GM23338 (cell line): ENCODE results near the gene ASB8. TPM values are rescaled to one million over a fixed set of nuclear protein-coding genes. Genes with fewer than 3 reads are reported as not detected.

Source experiments
- ATAC-seq: fragments of 200-7000 bp; cut with Tn5 transposase; 3 replicates; pipeline ENCODE4 v1.9.1; 2020
- DNase-seq: peaks from one replicate; pipeline ENCODE4 v3.0.0-alpha.2; 2015; ENCODE audit warnings: low spot score
- H2AFZ ChIP-seq: fragments of 200-600 bp; sonication (generic); 2 replicates; pipeline ENCODE4 v1.8.0; 2016; ENCODE audit warnings: antibody characterized with exemption, mild to moderate bottlenecking, moderate library complexity
- H3F3A ChIP-seq: fragments of 200-600 bp; sonication (generic); replicated peaks from 2 replicates; pipeline ENCODE4 v1.8.0; 2017; ENCODE audit warnings: antibody characterized with exemption, mixed run types, low read depth
- H3K27ac ChIP-seq: fragments of 200-600 bp; sonication (generic); 2 replicates; pipeline ENCODE4 v1.6.1; 2016; ENCODE audit warnings: low read depth
- H3K27me3 ChIP-seq: fragments of 200-600 bp; sonication (generic); 2 replicates; pipeline ENCODE4 v1.8.0; 2016; ENCODE audit warnings: mild to moderate bottlenecking, mixed run types, moderate library complexity; ENCODE audit not compliant: insufficient read depth
- H3K36me3 ChIP-seq: fragments of 200-600 bp; sonication (generic); 2 replicates; pipeline ENCODE4 v1.8.0; 2016; ENCODE audit warnings: mild to moderate bottlenecking; ENCODE audit not compliant: insufficient read depth
- H3K4me1 ChIP-seq: fragments of 200-600 bp; sonication (generic); 2 replicates; pipeline ENCODE4 v1.8.0; 2016; ENCODE audit warnings: mild to moderate bottlenecking, moderate library complexity; ENCODE audit not compliant: insufficient read depth
- H3K4me2 ChIP-seq: fragments of 200-600 bp; sonication (generic); 2 replicates; pipeline ENCODE4 v1.7.1; 2017; ENCODE audit warnings: mixed run types
- H3K4me3 ChIP-seq: fragments of 200-600 bp; sonication (generic); 2 replicates; pipeline ENCODE4 v1.6.1; 2016; ENCODE audit warnings: mixed run types
- H3K79me2 ChIP-seq: fragments of 200-600 bp; sonication (generic); replicated peaks from 2 replicates; pipeline ENCODE4 v1.8.0; 2017; ENCODE audit warnings: mild to moderate bottlenecking; ENCODE audit not compliant: insufficient read depth
- H3K9me2 ChIP-seq: fragments of 200-600 bp; sonication (generic); 2 replicates; pipeline ENCODE4 v1.8.0; 2017; ENCODE audit not compliant: insufficient read depth
- H4K20me1 ChIP-seq: fragments of 200-600 bp; sonication (generic); replicated peaks from 2 replicates; pipeline ENCODE4 v1.8.0; 2017; ENCODE audit warnings: mild to moderate bottlenecking; ENCODE audit not compliant: insufficient read depth
- H3K27ac Mint-ChIP-seq: 2 replicates; pipeline ENCODE4 v1.8.0; 2020; ENCODE audit warnings: inconsistent platforms, mild to moderate bottlenecking, moderate library complexity, mixed read lengths
- H3K27me3 Mint-ChIP-seq: 3 replicates; pipeline ENCODE4 v1.8.0; 2022; ENCODE audit warnings: low read depth, mild to moderate bottlenecking, moderate library complexity, mixed read lengths, inconsistent platforms; ENCODE audit not compliant: insufficient read depth, poor library complexity
- H3K36me3 Mint-ChIP-seq: 3 replicates; pipeline ENCODE4 v1.8.0; 2021; ENCODE audit warnings: low read depth, mild to moderate bottlenecking, inconsistent platforms, moderate library complexity, mixed read lengths
- H3K4me1 Mint-ChIP-seq: 3 replicates; pipeline ENCODE4 v1.8.0; 2020; ENCODE audit warnings: mild to moderate bottlenecking, inconsistent platforms, mixed read lengths
- H3K4me3 Mint-ChIP-seq: 3 replicates; pipeline ENCODE4 v1.8.0; 2021; ENCODE audit warnings: moderate library complexity, mild to moderate bottlenecking, inconsistent platforms, mixed read lengths
- H3K9me3 Mint-ChIP-seq: 3 replicates; pipeline ENCODE4 v1.8.0; 2020; ENCODE audit warnings: moderate library complexity, mild to moderate bottlenecking, inconsistent platforms, mixed read lengths
- CREB1 ChIP-seq: fragments of 250-450 bp; sonication (Bioruptor Pico); IDR thresholded peaks from 2 replicates; pipeline ENCODE4 v1.5.0; 2020; ENCODE audit warnings: low read depth, mild to moderate bottlenecking, moderate library complexity
- ETS1 ChIP-seq: IDR thresholded peaks from 2 replicates; pipeline ENCODE4 v1.6.1; 2016; ENCODE audit warnings: antibody characterized with exemption
- EZH2 ChIP-seq: fragments of 200-600 bp; sonication (generic); IDR thresholded peaks from one replicate; pipeline ENCODE4 v1.8.0; 2017; ENCODE audit warnings: antibody characterized with exemption, mild to moderate bottlenecking, low read depth; ENCODE audit not compliant: unreplicated experiment
- EZH2phosphoT487 ChIP-seq: fragments of 200-600 bp; sonication (generic); IDR thresholded peaks from one replicate; pipeline ENCODE4 v1.8.1; 2018; ENCODE audit warnings: antibody characterized with exemption; ENCODE audit not compliant: unreplicated experiment
- JUNB ChIP-seq: IDR thresholded peaks from one replicate; pipeline ENCODE4 v1.6.1; 2016; ENCODE audit warnings: antibody characterized with exemption; ENCODE audit not compliant: unreplicated experiment
- NANOG ChIP-seq: IDR thresholded peaks from 2 replicates; pipeline ENCODE4 v1.6.1; 2016; ENCODE audit warnings: antibody characterized with exemption, borderline replicate concordance
- POLR2AphosphoS5 ChIP-seq: IDR thresholded peaks from 2 replicates; pipeline ENCODE4 v1.6.1; 2016; ENCODE audit warnings: antibody characterized with exemption, low read depth
- STAT1 ChIP-seq: IDR thresholded peaks from one replicate; pipeline ENCODE4 v1.6.1; 2016; ENCODE audit warnings: antibody characterized with exemption; ENCODE audit not compliant: unreplicated experiment
- ZNF114 ChIP-seq: fragments of 250-450 bp; sonication (Bioruptor Pico); IDR thresholded peaks from 2 replicates; pipeline ENCODE4 v1.5.0; 2020; ENCODE audit warnings: mild to moderate bottlenecking, moderate library complexity
- ZNF331 ChIP-seq: fragments of 250-450 bp; sonication (Bioruptor Pico); IDR thresholded peaks from 2 replicates; pipeline ENCODE4 v1.5.0; 2020; ENCODE audit warnings: low read depth, mild to moderate bottlenecking, moderate library complexity
- polyA plus RNA-seq: library from polyadenylated mRNA; unstranded; fragments of >200 nt; fragmentation: Nextera tagmentation; extraction: Ambion mirVana; gene quantifications from 2 replicates; pipeline ENCODE4 v1.2.1, GENCODE V29; 2016
- total RNA-seq: library from RNA; depleted of rRNA; stranded (reverse); fragments of >200 nt; shearing (Covaris generic); gene quantifications from 2 replicates; pipeline ENCODE4 v1.2.3, GENCODE V29; 2014
- TF ChIP-seq, protein P1 (sequence below), 2 experiments: fragments of 200-600 bp in 1 of 2; sonication (generic) in 1 of 2; conservative IDR thresholded peaks; 2 replicates each; pipeline versions ENCODE4 v1.5.1 to v1.6.1; 2016 to 2017; ENCODE audit warnings: antibody characterized with exemption in 2 of 2, low read depth in 2 of 2, mild to moderate bottlenecking in 2 of 2, moderate library complexity in 1 of 2
- TF ChIP-seq, protein P2 (sequence below): IDR thresholded peaks from one replicate; pipeline ENCODE4 v1.6.1; 2018; ENCODE audit warnings: antibody characterized with exemption; ENCODE audit not compliant: unreplicated experiment
- TF ChIP-seq, protein P3 (sequence below): fragments of 250-450 bp; sonication (Bioruptor Pico); IDR thresholded peaks from 2 replicates; pipeline ENCODE4 v1.5.0; 2020; ENCODE audit warnings: mild to moderate bottlenecking, moderate library complexity

Gene ASB8
- total and polyA plus RNA-seq, 2 experiments from 2014 or later = 5.4 to 8.4 TPM

DNA sequence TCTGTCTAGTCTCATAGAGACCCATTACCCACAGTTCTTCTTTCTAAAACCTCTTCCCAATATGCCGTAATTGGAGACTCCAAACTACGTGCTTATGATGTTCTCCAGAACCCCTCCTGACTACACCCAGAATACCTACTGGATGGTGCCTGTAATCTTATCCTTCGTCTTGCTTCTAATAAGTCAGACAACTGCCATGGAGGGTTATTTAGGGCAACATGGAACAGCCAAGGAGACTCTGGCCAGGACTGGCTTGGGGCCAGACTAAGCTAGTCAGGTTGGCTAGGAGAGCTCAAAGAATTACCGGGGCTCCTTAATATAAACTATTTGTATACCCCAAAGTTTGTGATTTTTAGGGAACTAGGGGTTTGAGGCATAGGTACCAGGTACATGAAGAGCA lies 31.3 kb downstream of the ASB8 start:
- Mint-ChIP-seq H3K4me3 (no peak overlapping the region), H3K4me1 (peaks cover 2% of the 10 kb centered on the region; the same call in 2 of the 3 replicates), H3K27me3 (peaks cover 1% of the 10 kb centered on the region), H3K36me3 (peaks cover 50% of the 10 kb centered on the region), H3K9me3 (no peaks in the 10 kb centered on the region), H3K27ac (no peak overlapping the region)
- peaks cover 9% of the 10 kb centered on the region for H3K79me2 ChIP-seq
- TF ChIP-seq ETS1 (no peak), STAT1 (no peak), JUNB (no peak), ZNF114 (CRISPR knock-in tag) (no peak), CREB1 (CRISPR knock-in tag) (no peak), EZH2 (no peak), ZNF331 (CRISPR knock-in tag) (no peak), EZH2phosphoT487 (no peak), POLR2AphosphoS5 (no peak), NANOG (no peak)
- TF ChIP-seq, protein P1, sequence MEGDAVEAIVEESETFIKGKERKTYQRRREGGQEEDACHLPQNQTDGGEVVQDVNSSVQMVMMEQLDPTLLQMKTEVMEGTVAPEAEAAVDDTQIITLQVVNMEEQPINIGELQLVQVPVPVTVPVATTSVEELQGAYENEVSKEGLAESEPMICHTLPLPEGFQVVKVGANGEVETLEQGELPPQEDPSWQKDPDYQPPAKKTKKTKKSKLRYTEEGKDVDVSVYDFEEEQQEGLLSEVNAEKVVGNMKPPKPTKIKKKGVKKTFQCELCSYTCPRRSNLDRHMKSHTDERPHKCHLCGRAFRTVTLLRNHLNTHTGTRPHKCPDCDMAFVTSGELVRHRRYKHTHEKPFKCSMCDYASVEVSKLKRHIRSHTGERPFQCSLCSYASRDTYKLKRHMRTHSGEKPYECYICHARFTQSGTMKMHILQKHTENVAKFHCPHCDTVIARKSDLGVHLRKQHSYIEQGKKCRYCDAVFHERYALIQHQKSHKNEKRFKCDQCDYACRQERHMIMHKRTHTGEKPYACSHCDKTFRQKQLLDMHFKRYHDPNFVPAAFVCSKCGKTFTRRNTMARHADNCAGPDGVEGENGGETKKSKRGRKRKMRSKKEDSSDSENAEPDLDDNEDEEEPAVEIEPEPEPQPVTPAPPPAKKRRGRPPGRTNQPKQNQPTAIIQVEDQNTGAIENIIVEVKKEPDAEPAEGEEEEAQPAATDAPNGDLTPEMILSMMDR (conservative IDR thresholded peaks at IDR 0.05; ENCODE audit: low read depth in 2 of 2) = no peak
- TF ChIP-seq, protein P2, sequence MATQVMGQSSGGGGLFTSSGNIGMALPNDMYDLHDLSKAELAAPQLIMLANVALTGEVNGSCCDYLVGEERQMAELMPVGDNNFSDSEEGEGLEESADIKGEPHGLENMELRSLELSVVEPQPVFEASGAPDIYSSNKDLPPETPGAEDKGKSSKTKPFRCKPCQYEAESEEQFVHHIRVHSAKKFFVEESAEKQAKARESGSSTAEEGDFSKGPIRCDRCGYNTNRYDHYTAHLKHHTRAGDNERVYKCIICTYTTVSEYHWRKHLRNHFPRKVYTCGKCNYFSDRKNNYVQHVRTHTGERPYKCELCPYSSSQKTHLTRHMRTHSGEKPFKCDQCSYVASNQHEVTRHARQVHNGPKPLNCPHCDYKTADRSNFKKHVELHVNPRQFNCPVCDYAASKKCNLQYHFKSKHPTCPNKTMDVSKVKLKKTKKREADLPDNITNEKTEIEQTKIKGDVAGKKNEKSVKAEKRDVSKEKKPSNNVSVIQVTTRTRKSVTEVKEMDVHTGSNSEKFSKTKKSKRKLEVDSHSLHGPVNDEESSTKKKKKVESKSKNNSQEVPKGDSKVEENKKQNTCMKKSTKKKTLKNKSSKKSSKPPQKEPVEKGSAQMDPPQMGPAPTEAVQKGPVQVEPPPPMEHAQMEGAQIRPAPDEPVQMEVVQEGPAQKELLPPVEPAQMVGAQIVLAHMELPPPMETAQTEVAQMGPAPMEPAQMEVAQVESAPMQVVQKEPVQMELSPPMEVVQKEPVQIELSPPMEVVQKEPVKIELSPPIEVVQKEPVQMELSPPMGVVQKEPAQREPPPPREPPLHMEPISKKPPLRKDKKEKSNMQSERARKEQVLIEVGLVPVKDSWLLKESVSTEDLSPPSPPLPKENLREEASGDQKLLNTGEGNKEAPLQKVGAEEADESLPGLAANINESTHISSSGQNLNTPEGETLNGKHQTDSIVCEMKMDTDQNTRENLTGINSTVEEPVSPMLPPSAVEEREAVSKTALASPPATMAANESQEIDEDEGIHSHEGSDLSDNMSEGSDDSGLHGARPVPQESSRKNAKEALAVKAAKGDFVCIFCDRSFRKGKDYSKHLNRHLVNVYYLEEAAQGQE = no peak
- TF ChIP-seq, protein P3, sequence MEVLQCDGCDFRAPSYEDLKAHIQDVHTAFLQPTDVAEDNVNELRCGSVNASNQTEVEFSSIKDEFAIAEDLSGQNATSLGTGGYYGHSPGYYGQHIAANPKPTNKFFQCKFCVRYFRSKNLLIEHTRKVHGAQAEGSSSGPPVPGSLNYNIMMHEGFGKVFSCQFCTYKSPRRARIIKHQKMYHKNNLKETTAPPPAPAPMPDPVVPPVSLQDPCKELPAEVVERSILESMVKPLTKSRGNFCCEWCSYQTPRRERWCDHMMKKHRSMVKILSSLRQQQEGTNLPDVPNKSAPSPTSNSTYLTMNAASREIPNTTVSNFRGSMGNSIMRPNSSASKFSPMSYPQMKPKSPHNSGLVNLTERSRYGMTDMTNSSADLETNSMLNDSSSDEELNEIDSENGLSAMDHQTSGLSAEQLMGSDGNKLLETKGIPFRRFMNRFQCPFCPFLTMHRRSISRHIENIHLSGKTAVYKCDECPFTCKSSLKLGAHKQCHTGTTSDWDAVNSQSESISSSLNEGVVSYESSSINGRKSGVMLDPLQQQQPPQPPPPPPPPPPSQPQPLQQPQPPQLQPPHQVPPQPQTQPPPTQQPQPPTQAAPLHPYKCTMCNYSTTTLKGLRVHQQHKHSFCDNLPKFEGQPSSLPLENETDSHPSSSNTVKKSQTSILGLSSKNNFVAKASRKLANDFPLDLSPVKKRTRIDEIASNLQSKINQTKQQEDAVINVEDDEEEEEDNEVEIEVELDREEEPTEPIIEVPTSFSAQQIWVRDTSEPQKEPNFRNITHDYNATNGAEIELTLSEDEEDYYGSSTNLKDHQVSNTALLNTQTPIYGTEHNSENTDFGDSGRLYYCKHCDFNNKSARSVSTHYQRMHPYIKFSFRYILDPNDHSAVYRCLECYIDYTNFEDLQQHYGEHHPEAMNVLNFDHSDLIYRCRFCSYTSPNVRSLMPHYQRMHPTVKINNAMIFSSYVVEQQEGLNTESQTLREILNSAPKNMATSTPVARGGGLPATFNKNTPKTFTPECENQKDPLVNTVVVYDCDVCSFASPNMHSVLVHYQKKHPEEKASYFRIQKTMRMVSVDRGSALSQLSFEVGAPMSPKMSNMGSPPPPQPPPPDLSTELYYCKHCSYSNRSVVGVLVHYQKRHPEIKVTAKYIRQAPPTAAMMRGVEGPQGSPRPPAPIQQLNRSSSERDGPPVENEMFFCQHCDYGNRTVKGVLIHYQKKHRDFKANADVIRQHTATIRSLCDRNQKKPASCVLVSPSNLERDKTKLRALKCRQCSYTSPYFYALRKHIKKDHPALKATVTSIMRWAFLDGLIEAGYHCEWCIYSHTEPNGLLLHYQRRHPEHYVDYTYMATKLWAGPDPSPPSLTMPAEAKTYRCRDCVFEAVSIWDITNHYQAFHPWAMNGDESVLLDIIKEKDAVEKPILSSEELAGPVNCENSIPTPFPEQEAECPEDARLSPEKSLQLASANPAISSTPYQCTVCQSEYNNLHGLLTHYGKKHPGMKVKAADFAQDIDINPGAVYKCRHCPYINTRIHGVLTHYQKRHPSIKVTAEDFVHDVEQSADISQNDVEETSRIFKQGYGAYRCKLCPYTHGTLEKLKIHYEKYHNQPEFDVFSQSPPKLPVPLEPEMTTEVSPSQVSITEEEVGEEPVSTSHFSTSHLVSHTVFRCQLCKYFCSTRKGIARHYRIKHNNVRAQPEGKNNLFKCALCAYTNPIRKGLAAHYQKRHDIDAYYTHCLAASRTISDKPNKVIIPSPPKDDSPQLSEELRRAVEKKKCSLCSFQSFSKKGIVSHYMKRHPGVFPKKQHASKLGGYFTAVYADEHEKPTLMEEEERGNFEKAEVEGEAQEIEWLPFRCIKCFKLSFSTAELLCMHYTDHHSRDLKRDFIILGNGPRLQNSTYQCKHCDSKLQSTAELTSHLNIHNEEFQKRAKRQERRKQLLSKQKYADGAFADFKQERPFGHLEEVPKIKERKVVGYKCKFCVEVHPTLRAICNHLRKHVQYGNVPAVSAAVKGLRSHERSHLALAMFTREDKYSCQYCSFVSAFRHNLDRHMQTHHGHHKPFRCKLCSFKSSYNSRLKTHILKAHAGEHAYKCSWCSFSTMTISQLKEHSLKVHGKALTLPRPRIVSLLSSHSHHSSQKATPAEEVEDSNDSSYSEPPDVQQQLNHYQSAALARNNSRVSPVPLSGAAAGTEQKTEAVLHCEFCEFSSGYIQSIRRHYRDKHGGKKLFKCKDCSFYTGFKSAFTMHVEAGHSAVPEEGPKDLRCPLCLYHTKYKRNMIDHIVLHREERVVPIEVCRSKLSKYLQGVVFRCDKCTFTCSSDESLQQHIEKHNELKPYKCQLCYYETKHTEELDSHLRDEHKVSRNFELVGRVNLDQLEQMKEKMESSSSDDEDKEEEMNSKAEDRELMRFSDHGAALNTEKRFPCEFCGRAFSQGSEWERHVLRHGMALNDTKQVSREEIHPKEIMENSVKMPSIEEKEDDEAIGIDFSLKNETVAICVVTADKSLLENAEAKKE = no peak
- no peak for DNase-seq
- no peak overlapping the region for H2AFZ ChIP-seq
- H3F3A ChIP-seq = no peaks in the 10 kb centered on the region
- no peak overlapping the region for H3K27ac ChIP-seq
- no peaks in the 10 kb centered on the region for H3K9me2 ChIP-seq
- H3K36me3 ChIP-seq = peaks cover 38% of the 10 kb centered on the region
- H3K27me3 ChIP-seq = no peaks in the 10 kb centered on the region
- no peak for ATAC-seq
- 0 out of 2 replicates have a peak, but pooled peaks cover under 1% of the 10 kb centered on the region for H3K4me1 ChIP-seq
- no peak overlapping the region for H3K4me2 ChIP-seq
- no peak overlapping the region for H3K4me3 ChIP-seq
- peaks cover 14% of the 10 kb centered on the region for H4K20me1 ChIP-seq
